Glomerular endothelial cell (primary cell): ENCODE data around the gene APOO. TPM values are rescaled to one million over a fixed set of nuclear protein-coding genes. Genes with fewer than 3 reads are reported as not detected.

Experiments used
- DNase-seq: peaks from one replicate; pipeline ENCODE4 v3.0.0-alpha.2; 2011; ENCODE audit warnings: low read depth, low spot score; ENCODE audit errors: extremely low read depth
- total RNA-seq: library from RNA; depleted of rRNA; stranded (reverse); fragments of >200 nt; gene quantifications from 2 replicates; pipeline ENCODE4 v1.2.3, GENCODE V29; 2015

APOO gene
- total RNA-seq, 1 donor from 2014 or later: 16.2 TPM

DNA sequence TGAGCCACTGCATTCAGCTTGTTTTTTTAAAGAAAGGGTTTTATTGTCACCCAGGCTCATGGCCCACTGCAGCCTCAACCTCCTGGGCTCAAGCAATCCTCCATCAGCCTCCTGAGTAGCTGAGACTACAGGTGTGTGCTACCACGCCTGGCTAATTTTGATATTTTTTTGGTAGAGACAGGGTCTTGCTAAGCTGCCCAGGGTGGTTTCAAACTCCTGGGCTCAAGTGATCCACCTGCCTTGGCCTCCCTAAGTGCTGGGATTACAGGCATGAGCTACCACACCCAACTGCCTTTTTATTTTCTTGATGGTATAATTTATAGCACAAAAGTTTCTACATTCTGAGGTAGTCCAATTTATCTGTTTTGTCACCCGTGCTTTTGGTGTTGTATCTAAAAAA is 85.9 kb downstream of the APOO start:
- DNase-seq: no peak

DNA sequence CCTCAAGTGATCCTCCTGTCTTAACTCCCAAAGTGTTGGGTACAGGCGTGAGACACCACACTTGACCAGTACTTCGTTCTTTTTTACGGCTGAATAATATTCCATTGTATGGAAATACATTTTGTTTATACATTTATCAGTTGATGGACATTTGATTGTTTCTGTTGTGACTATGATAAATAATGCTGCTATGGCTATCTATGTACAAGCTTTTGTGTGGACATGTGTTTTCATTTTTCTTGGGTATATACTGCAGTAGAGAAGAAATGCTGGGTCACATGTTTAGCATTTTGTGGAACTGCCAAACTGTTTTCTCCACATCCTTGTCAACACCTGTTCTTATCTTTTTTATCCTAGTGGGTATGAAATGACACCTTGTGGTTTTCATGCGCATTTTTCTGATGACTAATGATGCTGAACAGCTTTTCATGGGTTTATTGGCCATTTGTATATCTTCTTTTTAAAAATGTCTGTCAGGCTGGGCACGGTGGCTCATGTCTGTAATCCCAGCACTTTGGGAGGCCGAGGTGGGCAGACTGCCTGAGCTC is 87.4 kb downstream of the APOO start:
- DNase-seq: no peak

DNA sequence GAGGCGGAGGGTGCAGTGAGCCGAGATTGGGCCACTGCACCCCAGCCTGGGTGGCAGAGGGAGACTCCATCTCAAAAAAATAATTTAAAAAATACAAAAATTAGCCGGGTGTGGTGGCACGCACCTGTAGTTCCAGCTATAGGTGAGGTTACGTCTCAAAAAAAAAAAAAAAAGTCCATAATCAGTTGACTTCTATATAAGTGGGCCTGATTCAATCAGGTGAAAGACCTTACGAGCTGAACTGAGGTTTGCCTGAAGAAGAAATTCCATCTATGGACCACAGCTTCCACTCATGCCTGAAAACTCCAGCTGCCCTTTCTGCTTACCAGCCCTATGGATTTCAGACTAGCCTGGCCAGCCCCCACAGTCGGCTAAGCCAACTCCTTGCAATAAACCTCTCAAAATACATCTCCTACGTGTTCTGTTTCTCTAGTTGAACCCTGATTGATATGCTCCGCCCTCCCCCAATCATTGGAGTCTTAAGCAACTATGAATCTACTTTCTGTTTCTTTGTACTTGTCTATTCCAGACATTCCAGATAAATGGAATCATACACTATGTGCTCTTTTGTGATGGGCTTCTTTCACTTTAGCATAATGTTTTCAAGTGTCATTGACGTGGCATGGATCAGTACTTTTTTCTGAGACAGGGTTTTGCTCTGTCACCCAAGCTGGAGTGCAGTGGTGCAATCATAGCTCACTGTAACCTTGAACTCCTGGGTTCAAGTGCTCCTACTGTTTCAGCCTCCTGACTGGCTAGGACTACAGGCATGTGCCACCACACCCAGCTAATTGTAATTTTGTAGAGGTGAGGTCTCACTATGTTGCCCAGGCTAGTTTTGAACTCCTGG is 88.1 kb downstream of the APOO start:
- no peak for DNase-seq

DNA sequence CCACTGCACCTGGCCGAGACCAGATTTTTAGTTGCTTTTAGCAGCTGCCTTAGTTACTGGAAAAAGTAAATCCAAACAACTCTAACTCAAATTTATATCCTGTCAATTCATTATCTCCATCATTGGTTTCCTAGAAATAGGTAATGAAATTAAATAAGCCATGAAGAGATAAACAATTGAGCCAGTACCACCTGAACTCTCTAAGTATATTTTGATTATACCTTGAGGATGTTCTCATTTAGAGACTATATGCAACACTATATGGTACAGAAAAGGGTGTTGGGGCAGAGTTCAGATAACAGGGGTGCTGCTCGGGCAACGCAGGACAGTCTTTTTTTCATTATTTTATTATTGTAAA is 89.8 kb downstream of the APOO start:
- DNase-seq: no peak

DNA sequence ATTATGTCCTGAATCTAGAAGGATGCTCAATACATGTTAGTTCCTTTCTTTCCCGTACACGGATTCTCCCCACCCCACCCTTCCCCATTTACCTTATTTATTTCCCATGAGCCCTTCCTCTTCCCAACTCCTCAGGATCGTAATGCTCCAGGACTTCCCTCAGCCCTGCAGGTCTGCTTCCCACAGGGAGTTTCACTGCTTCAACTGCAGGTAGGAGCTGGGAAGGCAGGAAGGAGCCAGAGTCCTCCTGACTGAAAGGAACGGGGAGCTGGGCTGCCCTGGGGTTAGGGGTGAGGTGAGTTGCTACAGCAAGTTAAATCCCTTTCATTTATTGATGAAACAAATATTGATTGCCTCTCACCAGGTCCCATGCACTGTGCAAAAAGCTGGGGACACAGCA is 91.6 kb downstream of the APOO start:
- DNase-seq: no peak

DNA sequence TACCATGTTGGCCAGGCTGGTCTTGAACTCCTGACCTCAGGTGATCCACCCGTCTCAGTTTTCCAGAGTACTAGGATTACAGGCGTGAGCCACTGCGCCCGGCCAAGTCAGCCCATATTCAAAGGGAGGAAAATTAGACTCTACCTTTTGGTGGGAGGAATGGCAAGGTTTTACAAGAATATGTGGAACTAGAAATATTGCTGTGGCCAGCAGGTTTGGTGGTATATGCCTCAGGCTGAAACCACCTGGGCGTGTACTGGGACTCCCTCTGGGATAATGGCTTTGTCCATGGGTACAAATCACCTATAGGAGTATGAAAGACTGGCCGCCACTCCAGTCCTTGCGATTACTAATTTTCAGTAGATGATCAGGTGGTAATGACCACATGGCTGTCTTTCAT is 92.4 kb downstream of the APOO start:
- DNase-seq: no peak

DNA sequence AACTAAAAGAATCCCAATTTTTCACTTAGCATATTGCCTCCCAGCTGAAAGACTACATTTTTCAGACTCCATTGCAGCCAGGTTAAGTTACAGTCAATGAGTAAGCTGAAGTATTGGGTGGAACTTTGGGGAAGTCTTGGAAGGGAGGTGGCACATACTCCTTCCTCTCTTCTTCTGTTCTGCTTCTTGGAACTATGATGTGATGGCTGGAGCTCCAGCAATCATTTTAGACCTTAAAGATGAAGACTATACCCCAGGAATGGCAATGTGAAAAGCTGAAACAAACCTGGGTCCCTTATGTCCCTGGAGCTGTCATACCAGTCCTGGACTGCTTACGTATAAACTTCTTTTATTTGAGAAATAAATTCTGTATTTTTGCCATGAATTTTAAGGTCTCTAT is 93.9 kb downstream of the APOO start:
- no peak for DNase-seq

DNA sequence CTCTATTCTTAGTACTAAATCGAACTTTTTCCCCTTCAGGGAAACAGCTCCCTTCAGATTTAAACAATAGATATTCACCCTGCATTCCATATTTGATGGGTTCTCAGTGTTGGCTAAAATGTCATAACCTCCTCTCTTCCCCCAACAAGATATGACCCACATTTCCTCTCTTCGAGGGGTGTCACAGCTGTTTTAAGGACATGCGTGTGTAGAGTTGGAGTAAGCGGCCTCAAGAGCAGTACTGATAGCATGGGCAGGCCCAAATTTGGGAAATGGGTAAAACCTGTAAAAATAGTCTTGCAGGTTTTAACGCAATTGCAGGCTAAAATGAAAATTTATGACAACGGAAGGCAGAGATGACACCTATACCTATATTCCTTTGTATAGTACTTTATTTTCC is 96.1 kb downstream of the APOO start:
- DNase-seq: no peak

DNA sequence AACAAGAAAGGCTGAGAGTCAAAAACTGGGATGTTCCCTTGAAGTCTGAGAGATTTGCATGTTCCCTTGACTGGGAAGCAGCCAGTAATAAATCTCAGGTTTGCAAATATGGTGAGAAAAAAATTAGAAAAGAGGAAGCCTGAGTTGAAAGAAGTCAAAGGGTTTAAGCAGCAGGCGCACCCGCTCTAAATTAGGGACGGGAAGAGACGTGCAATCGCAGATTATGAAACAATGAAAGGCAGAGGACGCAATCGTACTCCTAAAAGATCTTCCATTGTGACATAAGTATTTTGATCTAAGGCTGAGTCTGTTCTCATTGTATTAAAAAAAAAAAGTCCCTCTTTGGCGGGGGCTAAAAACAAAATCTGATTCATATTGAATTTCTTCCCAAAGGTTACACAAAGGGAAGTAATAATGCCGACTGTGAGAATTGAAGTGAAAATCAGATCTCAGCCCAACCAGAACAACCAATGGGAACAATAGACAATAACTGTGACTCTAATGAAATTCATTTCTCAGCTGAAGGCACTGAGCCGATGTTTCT is 96.6 kb downstream of the APOO start:
- no peak for DNase-seq

DNA sequence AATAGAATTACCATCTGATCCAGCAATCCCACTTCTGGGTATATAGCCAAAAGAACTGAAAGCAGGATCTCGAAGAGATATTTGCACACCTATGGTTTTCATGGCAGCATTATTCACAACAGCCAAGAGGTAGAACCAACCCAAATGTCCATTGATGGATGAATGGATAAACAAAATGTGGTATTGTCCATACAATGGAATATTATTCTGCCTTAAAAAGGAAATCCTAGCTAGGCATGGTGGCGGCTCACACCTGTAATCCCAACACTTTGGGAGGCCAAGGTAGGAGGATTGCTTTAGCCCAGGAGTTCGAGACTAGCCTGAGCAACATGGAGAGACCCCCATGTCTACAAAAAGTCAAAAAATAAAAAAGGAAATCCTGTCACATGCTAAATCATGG is 97.5 kb downstream of the APOO start:
- DNase-seq: no peak

DNA sequence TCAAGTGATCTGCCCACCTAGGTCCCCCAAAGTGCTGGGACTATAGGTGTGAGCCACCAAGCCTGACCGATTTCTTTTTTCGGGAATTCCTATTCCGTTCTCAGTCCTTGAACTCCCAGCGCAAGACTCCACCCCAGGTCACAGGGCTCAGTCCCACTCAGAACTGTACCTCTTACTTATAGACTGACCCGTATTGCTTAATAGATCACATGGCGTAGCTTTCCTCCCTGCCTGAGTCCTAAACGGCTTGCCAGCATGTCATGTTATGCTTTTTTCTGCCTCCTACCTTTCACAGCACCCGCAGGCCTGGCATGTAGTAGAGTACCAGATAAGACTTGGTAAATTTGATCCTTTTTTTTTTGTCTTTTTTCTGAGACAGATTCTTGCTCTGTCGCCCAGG is 102.3 kb downstream of the APOO start:
- DNase-seq: no peak

DNA sequence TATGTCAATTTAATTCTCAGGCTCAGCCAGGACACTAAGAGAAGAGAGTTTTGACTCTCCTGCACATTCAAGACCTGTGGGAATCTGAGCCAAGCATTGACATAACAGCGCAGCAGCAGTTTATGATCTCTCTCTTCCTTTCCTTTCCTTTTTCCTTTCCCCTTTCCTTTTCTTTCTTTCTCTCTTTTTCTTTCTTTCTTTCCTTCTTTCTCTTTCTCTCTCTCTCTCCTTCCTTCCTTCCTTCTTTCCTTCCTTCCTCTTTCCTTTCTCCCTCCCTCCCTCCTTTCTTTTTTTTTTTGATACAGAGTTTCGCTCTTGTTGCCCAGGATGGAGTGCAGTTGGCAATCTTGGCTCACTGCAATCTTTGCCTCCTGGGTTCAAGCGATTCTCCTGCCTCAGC is 103.2 kb downstream of the APOO start:
- no peak for DNase-seq

DNA sequence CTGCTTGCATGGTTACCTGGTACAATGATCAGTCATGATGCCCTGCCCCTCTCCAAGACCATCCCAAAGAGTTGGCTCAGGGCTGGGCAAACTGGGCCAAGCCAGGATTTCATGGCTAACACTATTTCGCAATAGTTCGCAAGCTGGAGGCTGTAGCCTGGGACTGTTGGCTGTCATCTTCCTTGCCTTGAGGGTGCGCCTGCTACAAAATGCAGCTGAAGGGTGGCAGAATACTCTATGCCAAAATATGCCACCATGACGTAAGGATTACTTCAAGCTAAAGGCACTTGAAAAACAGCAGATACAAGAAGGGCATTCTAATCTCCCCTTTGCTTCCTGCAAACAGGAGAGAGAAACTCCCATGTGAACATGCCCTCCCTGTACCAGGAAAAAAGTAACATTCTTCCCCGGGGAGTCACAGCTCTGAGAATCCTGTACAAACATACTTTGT is 103.8 kb downstream of the APOO start:
- DNase-seq: no peak

DNA sequence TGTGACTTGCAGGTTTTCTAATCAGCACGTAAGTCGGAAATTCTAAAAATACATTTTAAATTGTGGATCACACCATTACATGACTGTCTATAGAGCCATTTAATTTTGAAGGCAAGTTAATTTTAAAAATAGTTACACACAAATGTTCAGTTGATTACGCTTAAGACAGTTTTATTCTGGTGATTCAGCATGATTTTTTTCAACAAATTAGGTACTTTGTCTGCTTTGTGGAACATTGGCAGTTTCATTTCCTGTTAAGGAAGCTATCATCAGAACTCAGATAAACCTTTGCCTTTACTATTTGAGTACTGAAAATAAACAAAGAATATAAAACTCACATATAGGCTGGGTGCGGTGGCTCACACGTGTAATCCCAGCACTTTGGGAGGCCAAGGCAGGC is 105.3 kb downstream of the APOO start:
- DNase-seq: no peak

DNA sequence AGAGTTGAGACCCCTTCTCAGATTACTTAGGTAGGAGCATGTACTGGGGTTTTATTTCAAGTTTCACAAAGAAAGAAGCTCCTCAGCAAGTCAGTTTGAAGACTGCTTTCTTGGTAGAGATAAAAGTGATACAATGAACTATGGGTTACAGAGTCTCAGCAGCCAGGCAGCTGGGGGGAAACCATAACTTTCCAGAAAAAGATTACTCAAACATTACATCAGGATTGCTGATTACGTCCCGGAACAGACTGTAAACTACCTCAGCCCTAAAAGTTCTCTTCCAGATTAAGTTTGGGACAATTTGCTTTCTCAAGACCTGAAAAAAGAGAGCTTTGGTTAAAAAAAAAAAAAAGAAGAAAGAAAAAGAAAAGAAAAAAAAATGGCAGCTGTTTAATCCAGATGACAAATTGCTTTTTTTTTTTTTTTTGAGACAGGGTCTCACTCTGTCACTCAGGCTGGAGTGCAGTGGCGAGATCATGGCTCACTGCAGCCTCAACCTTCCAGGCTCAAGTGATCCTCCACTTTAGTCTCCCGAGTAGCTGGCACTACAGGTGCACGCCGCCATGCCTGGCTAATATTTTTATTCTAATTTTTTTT is 108.2 kb downstream of the APOO start:
- no peak for DNase-seq

DNA sequence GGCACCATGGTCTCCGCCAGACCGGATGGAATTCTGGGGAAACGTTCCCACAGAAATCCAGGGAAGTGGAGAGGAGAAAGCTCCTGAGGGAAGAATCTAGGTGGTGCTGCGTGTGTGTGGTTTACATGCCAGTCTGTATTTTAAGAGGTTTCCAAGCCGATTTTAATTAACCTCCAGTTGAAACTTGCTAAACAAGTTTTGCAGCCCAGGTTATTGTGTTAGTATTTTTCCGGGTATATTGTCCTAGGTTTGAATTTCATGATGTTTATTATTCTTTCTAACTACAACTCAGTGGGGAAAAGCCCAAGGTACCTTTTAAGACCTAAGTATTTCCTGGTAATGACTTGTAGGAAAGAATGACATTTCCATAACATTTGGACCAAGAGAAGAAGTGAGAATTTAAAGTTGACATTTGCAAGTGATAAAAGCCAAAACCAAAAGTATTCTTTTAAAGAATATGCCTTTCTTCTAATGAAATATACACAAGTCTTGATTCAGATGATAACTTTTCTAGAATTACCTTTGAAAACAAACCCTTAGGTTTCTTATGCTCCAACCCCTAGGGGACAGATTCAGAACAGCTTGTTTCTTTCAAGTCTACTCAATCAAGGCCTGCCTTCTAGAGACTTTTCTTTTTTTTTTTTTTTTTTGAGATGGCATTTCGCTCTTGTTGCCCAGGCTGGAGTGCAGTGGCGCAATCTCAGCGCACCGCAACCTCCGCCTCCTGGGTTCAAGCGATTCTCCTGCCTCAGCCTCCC is 110.2 kb downstream of the APOO start:
- DNase-seq: no peak

DNA sequence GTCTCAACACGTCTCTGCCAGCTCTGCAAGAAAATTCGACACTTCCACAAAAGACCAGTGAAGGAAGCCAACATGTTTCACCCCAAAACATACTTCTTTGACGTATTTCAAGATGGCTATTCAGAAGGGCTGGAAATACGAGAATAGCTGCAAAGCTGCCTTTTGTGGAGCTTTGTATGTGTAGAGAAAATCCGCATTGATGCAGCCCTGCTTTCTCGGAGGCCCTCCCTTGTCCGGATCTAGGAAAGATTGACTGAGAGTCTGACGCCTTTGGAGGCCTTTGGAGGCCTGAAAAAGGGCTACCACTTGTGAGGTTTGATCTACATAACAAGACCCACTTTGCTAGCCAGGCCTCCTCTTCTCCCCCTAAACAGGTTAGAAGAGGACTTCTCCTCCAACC is 112.5 kb downstream of the APOO start:
- no peak for DNase-seq

DNA sequence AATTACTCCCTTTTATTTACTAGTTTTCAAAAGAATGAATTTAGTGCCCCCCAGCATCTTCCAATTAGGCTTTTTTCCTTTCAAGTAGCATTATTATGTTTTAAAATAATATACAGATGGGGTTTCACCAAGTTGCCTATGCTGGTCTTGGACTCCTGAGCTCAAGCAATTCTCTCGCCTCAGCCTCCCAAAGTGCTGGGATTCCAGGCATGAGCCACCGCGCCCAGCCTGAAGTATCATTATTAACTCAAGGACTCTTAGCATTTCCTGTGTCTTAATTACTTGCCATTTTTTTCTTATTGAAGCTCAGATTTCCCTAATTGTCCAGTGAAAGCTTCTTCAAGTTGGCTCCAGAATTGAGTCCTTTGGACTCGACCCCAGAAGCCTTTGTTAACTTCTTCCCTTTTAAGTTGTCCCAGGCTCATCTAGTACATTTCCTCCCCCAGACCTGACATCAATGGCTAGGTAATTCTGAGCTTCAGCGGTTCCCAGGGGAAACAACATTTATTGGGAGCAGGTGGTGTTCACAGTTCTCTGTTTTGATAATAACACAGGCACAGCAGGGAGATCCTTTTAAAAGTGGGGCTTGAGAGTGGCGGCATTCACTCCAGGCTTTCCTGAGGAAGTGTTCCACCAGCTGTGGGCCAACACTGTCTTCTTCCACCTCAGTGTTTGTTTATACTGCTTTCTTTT is 114.7 kb downstream of the APOO start:
- DNase-seq: no peak

DNA sequence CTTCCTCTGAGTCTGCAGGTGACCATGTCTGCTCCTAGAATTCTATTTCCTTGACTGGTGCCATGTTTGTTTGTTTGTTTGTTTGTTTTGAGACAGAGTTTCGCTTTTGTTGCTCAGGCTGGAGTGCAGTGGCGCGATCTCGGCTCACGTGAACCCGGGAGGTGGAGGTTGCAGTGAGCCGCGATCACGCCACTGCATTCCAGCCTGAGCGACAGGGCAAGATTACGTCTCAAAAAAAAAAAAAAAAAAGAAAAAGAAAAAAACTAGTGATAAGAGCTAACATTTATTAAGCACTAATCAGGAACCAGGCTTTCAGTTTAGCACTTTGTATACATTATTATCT is 117.6 kb downstream of the APOO start:
- DNase-seq: no peak

DNA sequence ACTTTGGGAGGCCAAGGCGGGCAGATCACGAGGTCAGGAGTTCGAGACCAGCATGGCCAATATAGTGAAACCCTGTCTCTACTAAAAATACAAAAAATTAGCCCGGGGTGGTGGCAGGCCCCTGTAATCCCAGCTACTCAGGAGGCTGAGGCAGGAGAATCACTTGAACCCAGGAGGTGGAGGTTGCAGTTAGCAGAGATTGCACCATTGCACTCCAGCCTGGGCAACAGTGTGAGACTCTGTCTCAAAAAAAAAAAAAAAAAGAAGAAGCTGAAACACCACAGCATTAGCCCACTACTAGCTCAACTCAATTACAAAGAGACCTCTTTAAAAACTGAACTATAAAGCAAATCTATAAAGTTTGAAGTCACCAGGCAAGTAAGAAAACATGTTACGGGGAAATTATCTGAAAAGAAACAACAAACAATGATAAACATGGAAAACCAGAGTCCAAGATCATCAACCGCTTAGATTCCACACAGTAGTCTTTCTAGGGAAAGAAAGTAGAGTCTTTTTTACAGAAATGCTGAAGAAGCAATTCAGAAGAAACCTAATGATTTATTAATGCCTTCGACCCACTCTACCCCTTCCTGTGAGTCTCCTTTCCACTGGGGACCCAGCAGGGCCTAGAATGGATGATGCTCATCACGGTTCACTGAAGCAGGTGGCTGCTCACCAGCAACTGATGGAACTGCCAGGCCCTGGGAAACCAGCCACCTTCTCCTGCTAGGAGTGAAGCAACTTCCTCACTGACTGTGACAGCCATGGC is 118.2 kb downstream of the APOO start:
- DNase-seq: no peak
